Neural crest cell (in vitro differentiated cells): Measurements from ENCODE around the gene TMEM174. TPM values are rescaled to one million over a fixed set of nuclear protein-coding genes. Genes with fewer than 3 reads are reported as not detected.

ENCODE experiments used
- DNase-seq: peaks from one replicate; pipeline ENCODE4 v3.0.0; 2021; ENCODE audit warnings: low read depth, mixed read lengths, low spot score
- H3K27ac Mint-ChIP-seq: one replicate; pipeline ENCODE4 v1.8.0; 2021; ENCODE audit warnings: mild to moderate bottlenecking, mixed read lengths; ENCODE audit not compliant: unreplicated experiment
- H3K27me3 Mint-ChIP-seq: 2 replicates; pipeline ENCODE4 v1.8.0; 2021; ENCODE audit warnings: low read depth, mild to moderate bottlenecking, mixed read lengths
- H3K36me3 Mint-ChIP-seq: 2 replicates; pipeline ENCODE4 v1.8.0; 2021; ENCODE audit warnings: low read depth, mild to moderate bottlenecking, mixed read lengths
- H3K4me1 Mint-ChIP-seq: 2 replicates; pipeline ENCODE4 v1.8.0; 2021; ENCODE audit warnings: mixed read lengths
- H3K4me3 Mint-ChIP-seq: one replicate; pipeline ENCODE4 v1.8.0; 2021; ENCODE audit warnings: mild to moderate bottlenecking, mixed read lengths
- H3K9me3 Mint-ChIP-seq: 2 replicates; pipeline ENCODE4 v1.8.0; 2021; ENCODE audit warnings: mixed read lengths
- total RNA-seq: library from RNA; stranded (reverse); gene quantifications from 2 replicates; pipeline ENCODE4 v1.2.1, GENCODE V29; 2021
- TF ChIP-seq, protein P1 (sequence below): fragments of 200-600 bp; sonication (generic); conservative IDR thresholded peaks from 2 replicates; pipeline ENCODE4 v1.5.0; 2021; ENCODE audit warnings: antibody characterized with exemption, mild to moderate bottlenecking

The TMEM174 gene
- total RNA-seq, 1 donor from 2014 or later: not detected

DNA sequence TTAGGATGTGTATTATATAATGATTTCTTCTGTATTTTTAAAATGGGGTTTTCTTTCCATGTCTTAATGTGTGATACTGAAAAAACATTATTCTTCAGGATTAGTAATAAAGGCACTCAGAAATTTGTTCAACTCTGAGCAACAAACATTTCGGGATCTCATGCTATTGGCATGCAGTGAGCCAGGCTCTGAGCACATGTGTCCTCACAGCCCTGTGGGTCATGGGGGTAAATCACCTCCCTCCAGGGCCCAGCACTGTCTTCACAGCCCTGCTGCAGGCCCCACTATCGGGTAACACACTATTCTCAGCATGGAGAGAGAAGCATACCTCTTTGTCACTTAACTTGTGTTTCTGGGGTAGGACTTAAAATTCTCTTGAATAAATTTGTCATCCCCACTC lies 14.0 kb downstream of the TMEM174 start:
- Mint-ChIP-seq H3K4me1 (no peaks in the 10 kb centered on the region), H3K27ac (no peak overlapping the region), H3K9me3 (peaks cover 7% of the 10 kb centered on the region), H3K36me3 (peaks cover 7% of the 10 kb centered on the region), H3K4me3 (no peak overlapping the region), H3K27me3 (peaks cover 14% of the 10 kb centered on the region)
- DNase-seq: no peak
- TF ChIP-seq, protein P1, sequence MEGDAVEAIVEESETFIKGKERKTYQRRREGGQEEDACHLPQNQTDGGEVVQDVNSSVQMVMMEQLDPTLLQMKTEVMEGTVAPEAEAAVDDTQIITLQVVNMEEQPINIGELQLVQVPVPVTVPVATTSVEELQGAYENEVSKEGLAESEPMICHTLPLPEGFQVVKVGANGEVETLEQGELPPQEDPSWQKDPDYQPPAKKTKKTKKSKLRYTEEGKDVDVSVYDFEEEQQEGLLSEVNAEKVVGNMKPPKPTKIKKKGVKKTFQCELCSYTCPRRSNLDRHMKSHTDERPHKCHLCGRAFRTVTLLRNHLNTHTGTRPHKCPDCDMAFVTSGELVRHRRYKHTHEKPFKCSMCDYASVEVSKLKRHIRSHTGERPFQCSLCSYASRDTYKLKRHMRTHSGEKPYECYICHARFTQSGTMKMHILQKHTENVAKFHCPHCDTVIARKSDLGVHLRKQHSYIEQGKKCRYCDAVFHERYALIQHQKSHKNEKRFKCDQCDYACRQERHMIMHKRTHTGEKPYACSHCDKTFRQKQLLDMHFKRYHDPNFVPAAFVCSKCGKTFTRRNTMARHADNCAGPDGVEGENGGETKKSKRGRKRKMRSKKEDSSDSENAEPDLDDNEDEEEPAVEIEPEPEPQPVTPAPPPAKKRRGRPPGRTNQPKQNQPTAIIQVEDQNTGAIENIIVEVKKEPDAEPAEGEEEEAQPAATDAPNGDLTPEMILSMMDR: no peak

DNA sequence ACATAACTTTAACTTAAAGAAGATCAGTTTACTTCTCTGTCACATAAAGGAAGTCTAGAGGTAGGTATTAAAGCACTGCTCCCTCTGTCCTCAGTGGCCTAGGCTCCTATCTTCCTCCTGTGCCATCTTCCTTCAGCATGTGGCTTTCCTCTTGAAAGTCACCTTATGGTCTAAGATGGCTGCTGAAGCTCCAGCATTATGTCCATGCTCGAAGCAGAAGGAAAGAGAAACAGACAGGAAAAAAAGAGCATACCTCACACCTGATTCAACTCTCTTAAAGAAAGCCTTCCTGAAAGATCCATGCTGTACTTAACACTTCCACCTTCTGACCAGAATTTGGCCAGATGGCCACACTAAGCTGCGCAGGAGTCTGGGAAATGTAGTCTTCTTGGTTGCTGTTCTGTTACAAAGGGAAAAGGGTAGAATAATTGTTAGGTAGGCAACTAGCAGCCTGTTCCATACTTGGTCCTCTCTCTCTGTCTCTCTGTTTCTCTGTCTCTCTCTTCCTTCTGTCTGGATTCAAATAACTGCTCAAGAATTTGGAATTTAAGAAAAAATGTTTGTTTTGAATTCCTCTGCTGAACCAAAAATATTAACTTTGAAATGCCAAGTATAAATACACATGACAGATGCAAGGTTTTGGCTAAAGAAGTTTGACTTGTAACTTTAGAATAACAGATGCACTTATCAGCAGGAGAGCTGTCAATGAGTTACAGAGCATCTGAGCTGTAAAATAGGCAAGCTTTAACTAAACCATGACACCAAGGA lies 16.0 kb downstream of the TMEM174 start:
- Mint-ChIP-seq H3K9me3 (peaks cover 7% of the 10 kb centered on the region), H3K27ac (no peak overlapping the region), H3K36me3 (peaks cover 7% of the 10 kb centered on the region), H3K4me3 (no peak overlapping the region), H3K27me3 (peaks cover 5% of the 10 kb centered on the region), H3K4me1 (no peaks in the 10 kb centered on the region)
- no peak for DNase-seq
- TF ChIP-seq, protein P1: no peak

DNA sequence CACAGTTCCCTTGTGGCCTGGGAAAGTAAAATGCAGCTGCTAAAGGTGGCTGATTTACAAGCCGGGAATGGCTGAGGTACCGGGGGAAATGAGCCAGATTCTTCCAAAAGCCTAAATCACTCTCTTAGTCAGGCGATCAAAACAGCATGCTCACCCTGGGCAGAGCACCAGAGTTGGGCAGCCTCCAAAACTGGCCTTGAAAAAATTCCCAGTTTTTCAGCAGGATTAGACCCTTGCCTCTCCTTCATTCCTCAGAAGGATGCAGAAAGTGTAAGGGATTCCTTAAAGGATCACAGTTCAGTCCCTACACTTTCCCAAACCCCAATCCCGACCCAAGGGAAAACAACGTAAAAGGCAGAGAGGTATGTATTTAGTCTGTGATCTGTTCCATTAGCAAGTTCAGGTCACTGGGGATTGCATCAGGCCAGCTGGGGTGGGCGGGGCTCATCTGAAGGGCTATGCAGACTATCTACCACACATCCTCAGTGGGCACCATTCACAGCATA lies 16.9 kb downstream of the TMEM174 start:
- Mint-ChIP-seq H3K27ac (no peak overlapping the region), H3K36me3 (peaks cover 3% of the 10 kb centered on the region), H3K27me3 (peaks cover 6% of the 10 kb centered on the region), H3K4me1 (no peaks in the 10 kb centered on the region), H3K9me3 (peaks cover 4% of the 10 kb centered on the region), H3K4me3 (no peak overlapping the region)
- TF ChIP-seq, protein P1: no peak
- no peak for DNase-seq

DNA sequence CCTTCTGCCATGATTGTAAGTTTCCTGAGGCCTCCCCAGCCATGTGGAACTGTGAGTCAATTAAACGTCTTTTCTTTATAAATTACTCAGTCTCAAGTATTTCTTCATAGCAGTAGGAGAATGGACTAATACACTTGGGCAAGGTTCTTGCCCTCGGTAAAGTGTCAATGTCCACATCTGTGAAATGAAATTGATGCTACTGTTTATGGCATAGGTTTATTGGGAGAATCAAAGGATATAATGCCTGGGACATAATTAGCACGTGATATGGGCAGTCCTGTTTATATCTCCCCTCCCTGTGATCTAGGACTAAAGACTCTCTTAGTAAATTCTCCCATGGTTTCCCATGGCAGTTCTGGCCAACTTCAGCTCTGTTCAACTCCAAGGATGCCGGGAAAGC lies 19.4 kb downstream of the TMEM174 start:
- no peaks in the 10 kb centered on the region for H3K4me1 Mint-ChIP-seq
- H3K27me3 Mint-ChIP-seq: peaks cover 24% of the 10 kb centered on the region
- H3K36me3 Mint-ChIP-seq: no peaks in the 10 kb centered on the region
- H3K4me3 Mint-ChIP-seq: no peak overlapping the region
- TF ChIP-seq, protein P1: no peak
- no peak overlapping the region for H3K27ac Mint-ChIP-seq
- no peaks in the 10 kb centered on the region for H3K9me3 Mint-ChIP-seq
- no peak for DNase-seq

DNA sequence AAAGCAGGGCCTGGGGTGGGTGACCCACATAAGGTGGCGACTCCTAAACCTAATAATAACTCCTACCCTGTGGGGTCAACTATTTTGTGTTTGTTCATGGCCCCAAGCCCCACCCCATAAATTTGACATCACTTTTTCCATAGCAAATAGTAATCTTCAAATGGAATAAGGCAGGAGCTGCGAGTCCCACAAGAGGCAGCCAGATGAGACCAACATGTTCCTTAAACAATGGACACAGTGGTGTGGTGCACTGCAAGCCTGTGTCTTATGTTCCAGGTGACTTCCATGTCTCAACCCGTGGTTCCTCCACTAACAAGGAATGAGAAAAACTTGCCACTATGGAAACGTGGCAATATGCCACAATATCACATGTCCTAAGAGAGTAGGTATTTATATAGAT lies 20.6 kb downstream of the TMEM174 start:
- Mint-ChIP-seq H3K9me3 (no peaks in the 10 kb centered on the region), H3K4me1 (no peaks in the 10 kb centered on the region), H3K36me3 (no peaks in the 10 kb centered on the region), H3K4me3 (no peak overlapping the region), H3K27ac (no peak overlapping the region), H3K27me3 (peaks cover 30% of the 10 kb centered on the region)
- TF ChIP-seq, protein P1: no peak
- DNase-seq: no peak
